IMR-90 (cell line): ENCODE data around the gene SERPINC1.

Experiments used
- BHLHE40 ChIP-seq: fragments of 150-350 bp; IDR thresholded peaks from 2 replicates; pipeline ENCODE4 v1.6.1; 2016; ENCODE audit warnings: mild to moderate bottlenecking, low read depth, low read length
- CEBPB ChIP-seq: IDR thresholded peaks from 2 replicates; pipeline ENCODE4 v1.6.1; 2012; ENCODE audit warnings: low read depth, low read length, improper control_type of control experiment
- ELK1 ChIP-seq: fragments of 150-350 bp; IDR thresholded peaks from 2 replicates; pipeline ENCODE4 v1.6.1; 2016; ENCODE audit warnings: low read depth, mild to moderate bottlenecking, low read length, moderate library complexity, borderline replicate concordance
- FOS ChIP-seq: fragments of 150-350 bp; IDR thresholded peaks from 2 replicates; pipeline ENCODE4 v1.6.1; 2016; ENCODE audit warnings: low read depth, low read length
- MAFK ChIP-seq: IDR thresholded peaks from 2 replicates; pipeline ENCODE4 v1.6.1; 2012; ENCODE audit warnings: low read depth, low read length, improper control_type of control experiment
- MAZ ChIP-seq: IDR thresholded peaks from 2 replicates; pipeline ENCODE4 v1.6.1; 2012; ENCODE audit warnings: low read depth, mild to moderate bottlenecking, low read length, improper control_type of control experiment, moderate library complexity, borderline replicate concordance
- MXI1 ChIP-seq: IDR thresholded peaks from 2 replicates; pipeline ENCODE4 v1.6.1; 2012; ENCODE audit warnings: low read depth, mild to moderate bottlenecking, low read length, moderate library complexity, borderline replicate concordance
- POLR2A ChIP-seq: IDR thresholded peaks from 2 replicates; pipeline ENCODE4 v1.6.1; 2012; ENCODE audit warnings: mild to moderate bottlenecking, low read depth, low read length
- RAD21 ChIP-seq: IDR thresholded peaks from 2 replicates; pipeline ENCODE4 v1.6.1; 2012; ENCODE audit warnings: low read length, improper control_type of control experiment
- RCOR1 ChIP-seq: IDR thresholded peaks from 2 replicates; pipeline ENCODE4 v1.6.1; 2012; ENCODE audit warnings: mild to moderate bottlenecking, low read length, improper control_type of control experiment; ENCODE audit not compliant: insufficient replicate concordance
- RFX5 ChIP-seq: IDR thresholded peaks from 2 replicates; pipeline ENCODE4 v1.8.0; 2012; ENCODE audit warnings: low read depth, mild to moderate bottlenecking, low read length, moderate library complexity
- SMC3 ChIP-seq: fragments of 150-350 bp; IDR thresholded peaks from 2 replicates; pipeline ENCODE4 v1.6.1; 2016; ENCODE audit warnings: low read depth, mild to moderate bottlenecking, antibody characterized with exemption, low read length, moderate library complexity
- USF2 ChIP-seq: fragments of 150-350 bp; IDR thresholded peaks from 2 replicates; pipeline ENCODE4 v1.6.1; 2017; ENCODE audit warnings: mild to moderate bottlenecking, antibody characterized with exemption, low read length, low read depth
- TF ChIP-seq, protein P1 (sequence below): conservative IDR thresholded peaks from 2 replicates; pipeline ENCODE4 v1.5.1; 2012; ENCODE audit warnings: mild to moderate bottlenecking, low read depth, low read length, improper control_type of control experiment

GRCh38 chr1:173900992-173901391 is 16.1 kb downstream of the SERPINC1 start:
- TF ChIP-seq, protein P1, sequence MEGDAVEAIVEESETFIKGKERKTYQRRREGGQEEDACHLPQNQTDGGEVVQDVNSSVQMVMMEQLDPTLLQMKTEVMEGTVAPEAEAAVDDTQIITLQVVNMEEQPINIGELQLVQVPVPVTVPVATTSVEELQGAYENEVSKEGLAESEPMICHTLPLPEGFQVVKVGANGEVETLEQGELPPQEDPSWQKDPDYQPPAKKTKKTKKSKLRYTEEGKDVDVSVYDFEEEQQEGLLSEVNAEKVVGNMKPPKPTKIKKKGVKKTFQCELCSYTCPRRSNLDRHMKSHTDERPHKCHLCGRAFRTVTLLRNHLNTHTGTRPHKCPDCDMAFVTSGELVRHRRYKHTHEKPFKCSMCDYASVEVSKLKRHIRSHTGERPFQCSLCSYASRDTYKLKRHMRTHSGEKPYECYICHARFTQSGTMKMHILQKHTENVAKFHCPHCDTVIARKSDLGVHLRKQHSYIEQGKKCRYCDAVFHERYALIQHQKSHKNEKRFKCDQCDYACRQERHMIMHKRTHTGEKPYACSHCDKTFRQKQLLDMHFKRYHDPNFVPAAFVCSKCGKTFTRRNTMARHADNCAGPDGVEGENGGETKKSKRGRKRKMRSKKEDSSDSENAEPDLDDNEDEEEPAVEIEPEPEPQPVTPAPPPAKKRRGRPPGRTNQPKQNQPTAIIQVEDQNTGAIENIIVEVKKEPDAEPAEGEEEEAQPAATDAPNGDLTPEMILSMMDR: no peak
- TF ChIP-seq RCOR1: no peak
- no peak for TF ChIP-seq POLR2A
- TF ChIP-seq BHLHE40: no peak
- TF ChIP-seq FOS: no peak
- TF ChIP-seq CEBPB: no peak
- TF ChIP-seq SMC3: no peak
- TF ChIP-seq USF2: no peak
- TF ChIP-seq RAD21: no peak
- TF ChIP-seq MAZ: no peak
- TF ChIP-seq MAFK: no peak
- TF ChIP-seq ELK1: no peak
- TF ChIP-seq RFX5: no peak
- no peak for TF ChIP-seq MXI1
